Lung microvascular endothelial cell (primary cell): ENCODE data around the gene ZNF426. TPM values are rescaled to one million over a fixed set of nuclear protein-coding genes. Genes with fewer than 3 reads are reported as not detected.
"Not testable (repeated sequence)": the region's sequence is repeated elsewhere in the genome, so short reads cannot be mapped to it uniquely, and the experiment has no call there.

Experiments used
- DNase-seq, 2 donors: peaks; one replicate each; pipeline versions ENCODE4 v3.0.0 to v3.0.0-alpha.2; 2010; ENCODE audit warnings: low read depth in 2 of 2
- total RNA-seq: library from RNA; depleted of rRNA; stranded (reverse); fragments of >200 nt; gene quantifications from 2 replicates; pipeline ENCODE4 v1.2.1, GENCODE V29; 2014

The ZNF426 gene
- total RNA-seq, result 12.0 and 14.5 TPM in 2 replicates

- peak; percentile 92 to 94 for DNase-seq
Observed at GRCh38 chr19:9538183-9539058, at the start of gene ZNF426. Gene ZNF426 (minus strand): TSS chr19:9538645. CDS start chr19:9536232, 2,413 bp downstream.

GRCh38 chr19:9586764-9587163, 48.3 kb upstream of the ZNF426 start:
- DNase-seq, result peak; percentile 80 to 84

- DNase-seq, result peak; percentile 80 to 86
Observed at GRCh38 chr19:9584073-9584833, 45.8 kb upstream of the ZNF426 start, which contains the start of gene ZNF121. Gene ZNF121 (minus strand): TSS chr19:9584504. CDS start chr19:9568097, 16,407 bp downstream.

DNA sequence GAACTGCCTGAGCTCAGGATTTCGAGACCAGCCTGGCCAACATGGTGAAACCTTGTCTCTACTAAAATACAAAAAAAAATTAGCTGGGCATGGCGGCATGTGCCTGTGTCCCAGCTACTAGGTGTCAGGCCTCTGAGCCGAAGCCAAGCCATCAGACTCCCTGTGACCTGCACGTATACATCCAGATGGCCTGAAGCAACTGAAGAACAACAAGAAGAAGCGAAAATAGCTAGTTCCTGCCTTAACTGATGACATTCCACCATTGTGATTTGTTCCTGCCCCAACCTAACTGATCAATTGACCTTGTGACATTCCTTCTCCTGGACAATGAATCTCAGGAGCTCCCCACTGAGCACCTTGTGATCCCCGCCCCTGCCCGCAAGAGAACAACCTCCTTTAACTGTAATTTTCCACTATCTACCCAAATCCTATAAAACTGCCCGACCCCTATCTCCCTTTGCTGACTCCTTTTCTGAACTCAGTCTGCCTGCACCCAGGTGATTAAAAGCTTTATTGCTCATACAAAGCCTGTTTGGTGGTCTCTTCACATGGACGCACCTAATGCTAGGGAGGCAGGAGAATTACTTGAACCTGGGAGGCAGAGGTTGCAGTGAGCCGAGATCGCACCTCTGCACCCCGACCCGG, 43.8 kb upstream of the ZNF426 start:
- DNase-seq, result not testable (repeated sequence)

DNA sequence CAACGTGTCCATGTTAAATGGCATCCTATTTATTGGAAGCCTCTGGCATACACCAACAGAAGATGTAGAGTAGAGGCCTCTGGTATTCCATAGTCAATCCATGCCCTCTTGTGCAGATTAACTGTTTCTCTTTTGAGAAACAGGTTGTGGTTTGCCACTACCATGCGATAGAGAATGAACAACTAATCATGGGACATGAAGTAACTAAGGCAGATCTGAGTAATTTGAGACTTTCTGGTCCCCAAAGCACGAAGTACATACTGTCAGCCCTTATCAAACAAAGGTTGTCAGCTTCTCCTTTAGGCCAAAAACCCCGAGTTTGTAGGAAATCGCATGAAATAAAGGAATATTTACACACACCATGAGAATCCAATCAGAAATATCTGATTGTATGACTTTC, 42.3 kb upstream of the ZNF426 start:
- DNase-seq, result no peak

GRCh38 chr19:9570255-9570654, 31.8 kb upstream of the ZNF426 start:
- no peak for DNase-seq

DNA sequence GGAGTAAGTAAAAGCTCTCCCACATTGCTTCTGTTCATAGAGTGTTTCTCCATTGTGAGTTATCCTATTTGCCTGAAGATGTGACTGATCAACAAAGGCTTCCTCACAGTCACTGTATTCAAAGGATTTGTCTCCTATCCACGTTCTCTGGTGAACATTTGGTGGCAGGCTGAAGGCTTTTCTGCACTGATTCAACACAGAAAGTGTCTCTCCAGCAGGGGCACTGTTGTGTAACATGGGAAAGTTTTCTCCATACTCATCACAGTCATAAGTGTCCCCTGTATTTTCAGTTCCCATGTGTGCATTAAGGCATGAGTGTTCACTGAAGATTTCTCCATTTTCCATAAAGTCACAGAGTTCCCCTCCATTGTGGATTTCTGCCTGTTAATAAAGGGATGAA, 28.3 kb upstream of the ZNF426 start:
- DNase-seq, result no peak

DNA sequence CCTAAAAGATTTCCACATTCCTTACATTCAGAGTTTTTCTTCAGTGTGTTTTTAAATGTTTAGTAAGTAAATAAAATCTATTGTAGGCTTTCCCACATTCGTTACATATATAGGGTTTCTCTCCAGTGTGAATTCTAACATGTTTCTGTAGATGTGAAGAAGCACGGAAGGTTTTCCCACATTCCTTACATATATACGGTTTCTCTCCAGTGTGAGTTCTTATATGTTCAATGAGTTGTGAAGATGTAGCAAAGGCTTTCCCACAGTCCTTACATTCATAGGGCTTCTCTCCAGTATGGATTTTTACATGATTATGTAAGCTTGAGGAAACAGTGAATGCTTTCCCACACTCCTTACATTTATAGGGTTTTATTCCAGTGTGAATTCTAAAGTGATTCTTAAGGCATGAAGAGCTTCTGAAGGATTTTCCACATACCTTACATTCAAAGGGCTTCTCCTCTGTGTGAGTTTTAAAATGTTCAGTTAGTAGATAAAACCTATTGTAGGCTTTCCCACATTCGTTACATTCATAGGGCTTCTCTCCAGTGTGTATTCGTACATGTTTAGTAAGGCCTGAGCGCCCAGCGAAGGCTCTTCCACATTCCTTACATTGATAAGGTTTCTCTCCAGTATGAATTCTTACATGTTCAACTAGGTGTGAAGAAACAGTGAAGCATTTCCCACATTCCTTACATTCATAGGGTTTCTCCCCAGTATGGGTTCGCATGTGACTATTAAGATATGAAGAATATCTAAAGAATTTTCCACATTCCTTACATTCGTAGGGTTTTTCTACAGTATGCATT, 27.7 kb upstream of the ZNF426 start:
- DNase-seq, result peak in 1 of 2 donors; percentile 7

GRCh38 chr19:9552536-9553274, 14.3 kb upstream of the ZNF426 start:
- DNase-seq, result no peak

DNA sequence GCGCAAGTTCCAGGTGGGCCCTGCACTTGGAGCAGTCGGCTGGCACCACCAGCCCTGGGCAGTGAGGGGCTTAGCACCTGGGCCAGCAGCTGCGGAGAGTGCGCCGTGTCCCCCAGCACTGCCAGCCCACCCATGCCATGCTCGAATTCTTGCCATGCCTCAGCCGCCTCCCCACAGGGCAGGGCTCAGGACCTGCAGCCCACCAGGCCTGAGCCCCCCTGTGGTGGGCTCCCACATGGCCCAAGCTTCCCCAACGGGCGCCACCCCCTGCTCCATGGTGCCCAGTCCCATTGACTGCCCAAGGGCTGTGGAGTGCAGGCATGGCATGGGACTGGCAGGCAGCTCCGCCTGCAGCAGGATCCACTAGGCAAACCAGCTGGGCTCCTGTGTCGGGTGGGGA, 9.4 kb upstream of the ZNF426 start:
- no peak for DNase-seq

- DNase-seq, result not testable (repeated sequence)
Observed at GRCh38 chr19:9541281-9541680, 2.8 kb upstream of the ZNF426 start.

DNA sequence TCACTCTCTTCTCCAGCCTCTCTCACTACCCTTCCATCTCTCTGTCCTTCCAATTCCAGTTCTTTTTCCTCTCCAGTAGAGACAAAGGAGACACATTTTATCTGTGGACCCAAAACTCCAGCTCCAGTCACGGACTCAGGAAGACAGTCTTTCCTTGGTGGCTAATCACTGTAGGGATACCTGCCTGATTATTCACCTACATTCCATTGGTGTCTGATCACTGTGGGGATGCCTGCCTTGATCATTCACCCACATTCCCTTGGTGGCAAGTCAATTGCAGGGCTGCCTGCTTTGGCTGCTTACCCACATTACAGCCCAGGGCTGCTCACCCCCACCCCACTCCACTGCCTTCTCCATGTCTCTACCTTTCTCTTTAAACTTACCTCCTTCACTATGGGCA, 1.5 kb upstream of the ZNF426 start:
- DNase-seq, result not testable (repeated sequence)

- not testable (repeated sequence) for DNase-seq
Observed at GRCh38 chr19:9539201-9539600, 756 bp upstream of the ZNF426 start.

DNA sequence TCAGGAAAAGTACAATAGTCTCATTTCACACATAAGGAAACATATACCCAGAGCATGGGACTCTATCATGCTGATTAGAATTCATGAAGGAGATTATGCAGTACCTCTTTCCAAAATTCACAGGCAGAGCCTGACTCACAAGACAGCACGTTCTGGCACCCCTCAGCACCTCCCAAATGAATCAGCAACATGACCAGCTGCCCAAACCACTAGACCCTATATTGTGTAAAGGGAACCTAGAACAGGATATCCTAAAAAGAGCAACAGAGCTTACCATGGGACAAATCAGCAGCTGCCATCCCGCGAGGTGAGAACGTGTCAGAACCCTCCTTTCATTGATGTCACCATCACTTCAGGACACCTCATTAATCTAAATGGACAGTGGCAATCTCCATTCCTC, 2.5 kb downstream of the ZNF426 start:
- no peak for DNase-seq

- no peak for DNase-seq
Observed at GRCh38 chr19:9531933-9532332, 6.5 kb downstream of the ZNF426 start.

GRCh38 chr19:9528757-9529336, 9.6 kb downstream of the ZNF426 start:
- DNase-seq, result peak; percentile 6 to 8

DNA sequence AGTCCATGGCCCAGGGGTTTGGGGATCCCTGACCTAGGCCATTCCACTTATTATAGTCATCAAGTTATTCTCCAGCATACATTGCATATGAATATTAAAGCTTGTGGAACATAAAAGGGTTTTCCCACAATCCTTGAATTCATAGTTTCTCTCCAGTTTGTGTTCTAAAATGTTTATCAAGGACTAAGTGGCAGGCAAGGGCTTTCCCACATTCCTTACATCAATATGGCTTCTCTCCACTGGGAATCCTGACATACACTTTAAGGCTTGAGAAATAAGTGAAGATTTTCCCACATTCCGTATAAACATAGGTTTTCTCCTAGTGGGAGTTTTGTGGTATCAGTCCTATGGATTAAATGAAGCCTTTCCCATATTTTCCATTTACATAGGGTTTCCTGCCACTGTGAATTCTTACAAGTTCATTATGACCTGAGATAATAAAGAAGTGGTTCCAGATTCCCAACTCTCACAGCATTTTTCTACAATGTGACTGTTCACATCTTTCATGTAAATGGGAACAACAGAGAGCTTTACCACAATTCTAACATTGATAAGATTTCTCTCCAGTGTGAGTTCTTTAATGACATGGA, 14.5 kb downstream of the ZNF426 start:
- no peak for DNase-seq

DNA sequence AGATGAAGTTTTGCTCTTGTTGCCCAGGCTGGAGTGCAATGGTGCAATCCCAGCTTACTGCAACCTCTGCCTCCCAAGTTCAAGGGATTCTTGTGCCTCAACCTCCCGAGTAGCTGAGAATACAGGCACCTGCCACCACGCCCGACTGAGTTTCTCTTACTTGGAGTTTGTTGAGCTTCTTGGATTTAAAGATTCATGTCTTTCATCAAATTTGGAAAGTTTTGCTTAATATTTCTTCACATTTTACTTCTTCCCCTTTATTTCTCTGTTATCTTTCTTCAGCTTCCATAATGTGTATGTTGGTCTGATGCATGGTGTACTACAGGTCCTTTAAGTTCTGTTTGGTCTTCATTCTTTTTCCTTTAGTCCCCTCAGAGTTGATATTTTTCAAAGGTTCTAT, 31.2 kb downstream of the ZNF426 start:
- no peak for DNase-seq

DNA sequence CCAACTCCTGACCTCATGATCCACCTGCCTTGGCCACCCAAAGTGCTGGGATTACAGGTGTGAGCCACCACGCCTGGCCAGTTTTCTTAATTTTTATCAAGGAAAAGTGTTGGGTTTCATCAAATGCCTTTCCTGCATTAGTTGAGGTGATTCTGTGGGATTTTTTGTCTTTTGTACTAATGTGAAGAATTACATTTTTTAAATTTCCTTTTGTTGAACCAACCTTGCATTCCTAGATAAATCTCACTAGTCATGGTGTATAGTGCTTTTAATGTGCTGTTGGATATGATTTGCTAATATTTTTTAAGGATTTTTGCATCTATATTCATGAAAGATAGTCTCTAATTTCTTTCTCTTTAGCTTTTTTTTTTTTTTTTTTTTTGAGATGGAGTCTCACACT, 37.6 kb downstream of the ZNF426 start:
- no peak for DNase-seq
